GM19025 (cell line): ENCODE results near the gene FAM222A.

ENCODE experiments used
- ATAC-seq: cut with Tn5 transposase; IDR thresholded peaks from one replicate; pipeline ENCODE4 v1.9.1; 2021; ENCODE audit warnings: mild to moderate bottlenecking, low read depth, moderate library complexity; ENCODE audit not compliant: unreplicated experiment

FAM222A gene

GRCh38 chr12:109757671-109758265 lies 44.1 kb downstream of the FAM222A start:
- ATAC-seq: no peak

DNA sequence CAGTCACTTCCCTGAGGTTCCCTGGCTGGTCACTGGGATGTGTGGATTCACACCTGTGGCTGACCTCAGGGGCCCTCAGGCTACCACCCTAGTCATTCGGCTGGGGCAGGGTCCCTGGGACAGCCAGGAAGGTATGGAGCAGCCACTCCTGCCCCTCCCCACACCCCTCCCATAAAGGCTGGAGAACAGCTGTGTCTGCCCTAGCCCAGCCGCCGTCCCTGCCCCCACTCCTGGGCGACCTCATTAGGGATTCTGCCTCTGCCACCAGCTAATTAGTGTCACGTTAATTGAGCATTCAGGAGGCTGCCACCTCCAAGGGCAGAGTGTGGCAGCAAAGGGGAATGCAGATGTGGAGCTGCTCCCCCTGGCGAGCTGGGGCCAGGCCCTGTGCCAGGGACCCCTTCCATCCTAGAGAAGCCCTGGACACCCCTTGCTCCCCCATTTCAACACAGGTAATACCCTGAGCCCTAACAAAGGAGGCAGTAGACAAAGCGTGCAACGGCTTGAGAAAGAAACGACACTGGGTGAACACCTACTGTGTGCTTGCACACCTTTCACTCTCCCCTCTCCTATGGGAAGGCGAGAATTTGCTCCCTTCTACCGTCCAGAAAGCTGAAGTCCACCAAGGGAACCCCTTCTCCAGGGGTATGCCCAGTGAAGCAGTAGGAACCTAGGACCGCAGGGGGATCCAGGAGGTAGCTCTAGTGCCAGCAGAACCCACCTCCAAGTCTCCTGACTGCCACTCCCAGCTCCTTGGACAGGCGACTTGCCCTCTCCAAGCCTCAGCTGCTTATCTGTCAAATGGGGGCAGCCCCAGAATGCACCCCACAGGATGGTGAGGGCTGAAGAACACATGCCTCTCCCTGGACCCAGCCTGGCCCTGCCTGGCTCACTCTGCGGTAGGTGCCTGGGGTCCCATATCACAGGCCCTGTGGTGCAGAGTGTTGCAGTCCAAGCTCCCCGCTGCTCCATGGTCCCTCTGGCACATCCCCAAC lies 45.1 kb downstream of the FAM222A start:
- ATAC-seq: no peak

DNA sequence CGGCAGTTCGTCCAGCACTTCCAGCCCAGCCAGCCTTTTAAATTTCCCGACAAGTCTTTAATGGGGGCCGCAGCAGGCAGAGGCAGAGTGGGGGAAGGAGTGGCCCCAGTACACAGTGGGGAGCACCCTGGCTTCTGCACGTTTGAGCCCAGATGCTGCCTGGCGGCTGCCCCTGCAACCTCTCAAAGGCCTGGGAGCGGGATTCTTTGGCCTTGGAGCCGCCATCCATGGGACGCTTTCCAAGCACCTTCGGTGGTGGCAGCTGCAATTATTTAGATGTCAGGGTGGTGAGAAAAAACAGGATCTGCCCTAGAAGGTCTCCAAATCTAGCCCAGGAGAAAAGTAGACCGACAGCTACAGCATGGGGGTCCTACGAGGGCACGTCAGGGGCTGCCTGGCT lies 46.0 kb downstream of the FAM222A start:
- no peak for ATAC-seq

DNA sequence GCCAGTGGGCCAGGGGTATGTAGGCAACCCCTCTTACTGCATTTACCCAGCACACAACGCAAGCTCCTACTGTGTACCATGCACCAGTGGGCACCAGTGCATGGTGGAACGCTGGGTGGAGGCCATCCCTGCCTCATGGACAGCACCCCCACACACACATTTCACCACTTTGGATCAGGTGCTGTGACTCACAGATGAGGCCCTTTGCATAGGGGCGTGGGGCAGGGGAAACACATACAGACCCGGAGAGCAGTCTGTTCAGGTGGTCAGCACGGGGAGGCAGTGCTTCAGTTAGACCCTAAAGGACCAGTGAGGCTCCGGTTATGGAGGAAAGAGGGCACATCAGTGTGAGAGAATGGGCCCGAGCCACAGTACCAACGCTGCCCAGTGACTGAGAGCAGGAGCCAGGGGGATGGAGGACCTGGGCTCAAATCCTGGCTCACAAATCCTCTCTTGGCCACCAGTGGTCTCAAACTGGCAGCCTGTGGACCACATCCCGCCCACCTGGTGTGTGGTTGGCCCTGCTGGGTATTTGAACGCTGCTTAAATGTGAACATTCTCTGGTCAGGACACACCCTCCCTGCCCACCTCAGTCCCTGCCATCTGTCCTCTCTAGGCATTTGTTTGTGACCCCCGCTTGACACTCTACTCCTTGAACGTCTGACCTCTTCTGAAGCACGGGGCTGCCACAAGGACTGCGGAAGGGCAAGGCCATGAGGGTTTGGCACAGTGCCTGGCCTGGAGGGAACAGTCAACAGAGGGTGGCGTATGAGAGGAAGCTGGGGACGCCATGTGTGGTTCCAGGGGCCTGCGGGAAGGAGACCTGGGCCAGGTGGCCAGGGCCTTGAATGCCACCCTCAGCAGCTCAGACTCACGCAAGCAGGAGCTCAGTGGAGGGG lies 46.7 kb downstream of the FAM222A start:
- ATAC-seq: no peak

GRCh38 chr12:109760930-109761921 lies 47.6 kb downstream of the FAM222A start:
- ATAC-seq: no peak

GRCh38 chr12:109762071-109762672 lies 48.5 kb downstream of the FAM222A start:
- ATAC-seq: no peak

- ATAC-seq: no peak
Observed at GRCh38 chr12:109762673-109763191, 49.1 kb downstream of the FAM222A start.

DNA sequence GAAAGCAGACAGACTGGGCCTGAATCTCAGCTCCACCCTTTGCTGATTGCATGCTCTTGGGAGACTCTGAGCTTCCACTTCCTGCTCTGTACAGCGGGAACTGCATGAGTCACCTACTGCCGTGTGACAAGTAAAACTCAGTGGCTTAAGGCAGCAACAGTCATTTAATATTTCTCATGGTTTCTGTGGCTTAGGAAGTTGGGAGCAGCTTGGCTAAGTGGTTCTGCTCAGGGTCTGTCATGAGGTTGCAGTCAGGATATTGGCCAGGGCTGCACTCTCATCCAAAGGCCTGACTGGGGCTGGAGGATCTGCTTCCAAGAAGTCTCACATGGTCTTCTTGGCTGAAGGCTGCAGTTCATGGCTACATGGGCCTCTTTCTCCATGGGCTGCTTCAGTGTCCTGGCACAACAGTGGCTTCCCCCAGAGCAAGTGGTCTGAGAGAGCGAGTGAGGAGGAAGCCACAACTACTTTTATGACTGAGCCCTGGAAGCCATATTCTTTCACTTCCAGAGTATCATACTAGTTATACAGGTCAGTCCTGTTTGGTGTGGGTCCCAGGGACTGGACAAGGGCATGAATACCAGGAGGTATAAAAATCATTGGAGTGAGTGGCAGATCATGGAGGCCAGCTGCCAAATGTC lies 49.7 kb downstream of the FAM222A start:
- ATAC-seq: no peak

- no peak for ATAC-seq
Observed at GRCh38 chr12:109764123-109764522, 50.5 kb downstream of the FAM222A start.

GRCh38 chr12:109764776-109765445 lies 51.3 kb downstream of the FAM222A start:
- no peak for ATAC-seq

GRCh38 chr12:109765446-109765810 lies 51.8 kb downstream of the FAM222A start:
- ATAC-seq: no peak

- ATAC-seq: no peak
Observed at GRCh38 chr12:109766251-109766778, 52.7 kb downstream of the FAM222A start.

- ATAC-seq: no peak
Observed at GRCh38 chr12:109767456-109767855, 53.8 kb downstream of the FAM222A start.

GRCh38 chr12:109767991-109768900 lies 54.6 kb downstream of the FAM222A start:
- no peak for ATAC-seq

DNA sequence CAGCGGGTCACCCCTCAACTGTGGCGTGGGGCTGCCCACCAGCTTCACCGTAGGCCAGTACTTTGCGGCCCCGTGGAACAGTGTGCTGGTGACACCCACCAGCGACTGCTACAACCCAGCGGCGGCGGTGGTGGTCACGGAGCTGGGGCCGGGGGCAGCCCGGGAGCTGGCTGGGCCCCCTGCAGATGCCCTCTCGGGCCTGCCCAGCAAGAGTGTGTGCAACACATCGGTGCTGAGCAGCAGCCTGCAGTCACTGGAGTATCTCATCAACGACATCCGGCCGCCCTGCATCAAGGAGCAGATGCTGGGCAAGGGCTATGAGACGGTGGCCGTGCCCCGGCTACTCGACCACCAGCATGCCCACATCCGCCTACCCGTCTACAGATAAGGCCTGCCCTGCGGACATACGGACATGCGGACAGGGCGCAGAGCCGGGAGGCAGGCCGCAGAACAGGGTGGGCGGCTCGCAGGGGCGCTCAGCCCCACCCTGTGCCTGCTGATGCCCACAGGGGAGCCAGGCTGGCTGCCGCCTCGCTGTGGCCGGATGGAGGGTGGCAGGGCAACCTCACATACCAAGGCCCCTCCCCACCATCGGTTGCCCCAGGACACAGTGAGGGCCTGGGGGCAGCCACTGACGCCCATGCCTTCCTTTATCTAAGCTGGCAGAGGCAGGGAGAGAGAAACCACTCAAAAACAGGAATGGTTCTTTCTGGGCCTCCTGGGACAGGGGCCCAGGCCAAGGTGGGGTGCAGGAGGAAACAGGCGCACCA lies 55.5 kb downstream of the FAM222A start:
- no peak for ATAC-seq
